Measurements from ENCODE around the gene MGRN1.

MGRN1 gene

DNA sequence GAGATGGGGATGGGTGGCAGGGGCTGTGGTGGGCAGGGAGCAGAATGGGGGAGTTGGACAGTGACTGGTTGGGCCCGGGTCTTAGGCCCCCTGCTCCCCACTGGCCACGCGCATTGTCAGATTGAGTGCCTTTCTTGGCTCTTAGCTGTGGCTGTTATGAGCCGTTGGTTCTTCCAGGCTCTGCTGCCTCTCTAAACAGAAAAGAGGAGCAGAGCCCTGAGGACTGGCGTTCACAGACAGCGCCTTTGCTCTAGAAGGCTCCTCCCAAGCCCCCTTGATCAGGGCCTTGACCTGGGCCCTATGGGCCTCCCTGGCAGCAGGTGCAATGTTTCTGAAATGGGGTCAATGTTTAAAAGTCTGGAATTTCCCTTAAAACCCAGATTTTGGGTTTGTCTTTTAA is 54.0 kb downstream of the MGRN1 start:
- DNase-seq (ENCODE audit: low read depth, low spot score), result no peak
- no peak overlapping the region for H3K4me3 ChIP-seq (ENCODE audit: low read depth, low read length)
- in situ Hi-C loops (cut with HindIII; ENCODE audit: low sequenced_read_pairs), result no loop called here
- TF ChIP-seq, protein P1, sequence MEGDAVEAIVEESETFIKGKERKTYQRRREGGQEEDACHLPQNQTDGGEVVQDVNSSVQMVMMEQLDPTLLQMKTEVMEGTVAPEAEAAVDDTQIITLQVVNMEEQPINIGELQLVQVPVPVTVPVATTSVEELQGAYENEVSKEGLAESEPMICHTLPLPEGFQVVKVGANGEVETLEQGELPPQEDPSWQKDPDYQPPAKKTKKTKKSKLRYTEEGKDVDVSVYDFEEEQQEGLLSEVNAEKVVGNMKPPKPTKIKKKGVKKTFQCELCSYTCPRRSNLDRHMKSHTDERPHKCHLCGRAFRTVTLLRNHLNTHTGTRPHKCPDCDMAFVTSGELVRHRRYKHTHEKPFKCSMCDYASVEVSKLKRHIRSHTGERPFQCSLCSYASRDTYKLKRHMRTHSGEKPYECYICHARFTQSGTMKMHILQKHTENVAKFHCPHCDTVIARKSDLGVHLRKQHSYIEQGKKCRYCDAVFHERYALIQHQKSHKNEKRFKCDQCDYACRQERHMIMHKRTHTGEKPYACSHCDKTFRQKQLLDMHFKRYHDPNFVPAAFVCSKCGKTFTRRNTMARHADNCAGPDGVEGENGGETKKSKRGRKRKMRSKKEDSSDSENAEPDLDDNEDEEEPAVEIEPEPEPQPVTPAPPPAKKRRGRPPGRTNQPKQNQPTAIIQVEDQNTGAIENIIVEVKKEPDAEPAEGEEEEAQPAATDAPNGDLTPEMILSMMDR (IDR thresholded peaks at IDR 0.05; ENCODE audit: low read depth, low read length), result no peak

DNA sequence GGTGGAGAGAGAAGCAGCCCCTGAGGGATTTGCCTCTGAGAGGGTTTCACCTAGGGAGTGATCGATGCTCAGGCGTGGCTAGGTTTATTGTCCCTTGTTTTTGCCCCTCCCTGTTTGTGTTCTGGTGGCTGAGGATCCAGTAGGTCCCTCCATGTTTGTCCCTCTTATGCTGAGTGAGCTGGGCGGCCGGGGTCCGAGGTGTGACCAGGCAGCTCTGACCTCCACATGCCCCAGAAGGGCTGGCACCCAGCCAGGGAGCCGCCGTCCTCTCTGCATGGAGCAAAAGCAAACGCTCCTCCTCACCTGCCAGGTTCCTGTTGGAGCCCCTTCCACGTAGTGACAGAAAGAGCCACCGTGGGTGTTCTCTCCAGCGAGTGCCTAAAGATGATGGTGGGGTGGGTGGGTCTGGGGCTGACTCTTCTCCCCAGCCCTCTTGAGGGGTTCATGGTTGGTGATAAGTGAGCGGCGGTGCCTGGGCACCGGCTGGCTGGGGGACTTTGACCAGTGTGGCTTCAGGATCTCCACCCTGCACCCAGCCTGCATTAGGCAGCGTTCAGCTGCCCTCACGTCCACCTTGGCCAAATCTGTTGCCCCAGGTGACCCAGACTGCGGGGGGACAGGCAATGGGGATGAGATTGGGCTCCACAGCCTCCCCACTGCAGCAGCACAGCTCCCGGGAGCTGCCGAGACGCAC is 54.7 kb downstream of the MGRN1 start:
- in situ Hi-C loops (cut with HindIII; ENCODE audit: low sequenced_read_pairs), result no loop called here
- TF ChIP-seq, protein P1 (IDR thresholded peaks at IDR 0.05; ENCODE audit: low read depth, low read length), result no peak
- no peak overlapping the region for H3K4me3 ChIP-seq (ENCODE audit: low read depth, low read length)
- DNase-seq (ENCODE audit: low read depth, low spot score), result no peak

DNA sequence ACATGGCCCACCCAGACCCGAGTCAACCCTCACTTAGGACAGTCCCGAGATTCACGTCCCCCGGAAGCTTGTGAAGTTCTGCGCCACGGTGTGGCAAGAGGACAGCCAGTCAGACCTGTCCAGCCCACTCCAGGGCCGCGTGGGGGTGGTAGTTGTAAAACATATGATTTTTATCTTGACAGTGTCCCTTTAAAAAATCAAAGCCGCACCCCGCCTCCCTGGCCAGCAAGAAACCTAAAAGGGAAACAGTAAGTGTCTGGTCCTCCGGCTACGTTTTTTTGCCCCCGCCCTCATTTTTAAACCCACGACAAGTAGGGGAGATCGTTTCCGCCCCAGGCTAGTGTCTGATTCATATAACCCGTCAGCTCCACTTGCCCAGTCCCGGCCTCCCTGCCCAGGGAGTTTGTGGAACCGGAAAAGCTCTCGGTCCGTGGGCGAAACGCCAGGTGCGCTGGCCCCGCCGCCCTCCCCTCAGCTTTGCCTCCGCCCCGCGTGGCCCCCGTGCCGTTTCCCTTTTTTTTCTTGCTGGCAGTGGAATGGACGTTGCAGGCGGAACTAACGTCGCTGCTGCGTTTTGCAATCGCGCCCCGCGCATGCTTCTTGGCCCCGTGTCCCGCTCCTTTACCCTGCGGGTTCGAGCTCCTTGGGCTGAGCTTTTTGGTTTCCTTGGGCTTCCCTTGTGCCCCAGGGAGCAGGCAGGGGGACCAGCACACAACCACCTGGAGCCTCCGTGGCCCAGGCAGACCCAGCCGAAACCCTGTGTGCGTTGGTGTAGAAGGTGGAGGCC is 55.4 kb downstream of the MGRN1 start:
- in situ Hi-C loops (cut with HindIII; ENCODE audit: low sequenced_read_pairs), result no loop called here
- no peak for DNase-seq (ENCODE audit: low read depth, low spot score)
- H3K4me3 ChIP-seq (ENCODE audit: low read depth, low read length), result no peak overlapping the region
- TF ChIP-seq, protein P1 (IDR thresholded peaks at IDR 0.05; ENCODE audit: low read depth, low read length), result no peak

DNA sequence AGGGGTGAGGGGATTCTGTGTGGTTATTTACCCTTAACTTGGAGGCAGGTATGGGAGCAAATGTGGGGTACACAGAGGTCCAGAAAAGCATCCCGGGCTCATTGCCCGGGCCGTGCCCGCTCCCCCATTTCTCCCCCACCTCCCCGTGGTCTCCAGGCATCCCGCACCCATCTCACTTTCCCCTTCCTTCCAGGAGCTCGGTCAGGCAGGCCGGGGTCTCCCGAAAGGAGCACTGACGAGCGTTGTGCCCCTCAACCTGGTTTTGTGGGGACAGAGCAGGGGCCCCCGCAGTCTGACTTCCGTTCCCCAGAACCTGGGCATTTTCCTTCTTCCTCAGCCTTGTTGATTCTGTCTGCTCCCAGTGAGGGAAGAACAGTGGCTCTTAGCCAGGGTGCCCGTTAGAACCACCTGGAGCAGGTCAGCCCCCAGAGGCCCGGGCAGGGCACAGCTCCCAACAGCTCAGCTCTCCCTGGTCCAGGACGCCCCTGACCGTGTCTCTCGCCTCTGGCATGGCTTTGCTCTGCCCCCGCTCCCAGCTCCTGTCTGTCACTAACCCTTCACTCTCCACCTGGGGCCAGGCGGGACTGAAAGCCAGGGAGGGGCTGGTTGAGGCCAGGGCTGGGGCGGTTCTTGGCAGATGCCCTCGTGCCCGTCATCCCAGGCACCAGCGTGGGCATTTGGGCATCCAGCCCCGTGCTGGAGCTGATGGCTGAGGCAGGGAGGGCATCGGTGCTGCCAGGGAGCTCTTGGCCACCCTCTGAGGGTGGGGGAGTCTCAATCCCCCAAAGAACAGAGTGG is 56.2 kb downstream of the MGRN1 start:
- TF ChIP-seq, protein P1 (IDR thresholded peaks at IDR 0.05; ENCODE audit: low read depth, low read length), result no peak
- DNase-seq (ENCODE audit: low read depth, low spot score), result no peak
- no peak overlapping the region for H3K4me3 ChIP-seq (ENCODE audit: low read depth, low read length)
- in situ Hi-C loops (cut with HindIII; ENCODE audit: low sequenced_read_pairs), result no loop called here

DNA sequence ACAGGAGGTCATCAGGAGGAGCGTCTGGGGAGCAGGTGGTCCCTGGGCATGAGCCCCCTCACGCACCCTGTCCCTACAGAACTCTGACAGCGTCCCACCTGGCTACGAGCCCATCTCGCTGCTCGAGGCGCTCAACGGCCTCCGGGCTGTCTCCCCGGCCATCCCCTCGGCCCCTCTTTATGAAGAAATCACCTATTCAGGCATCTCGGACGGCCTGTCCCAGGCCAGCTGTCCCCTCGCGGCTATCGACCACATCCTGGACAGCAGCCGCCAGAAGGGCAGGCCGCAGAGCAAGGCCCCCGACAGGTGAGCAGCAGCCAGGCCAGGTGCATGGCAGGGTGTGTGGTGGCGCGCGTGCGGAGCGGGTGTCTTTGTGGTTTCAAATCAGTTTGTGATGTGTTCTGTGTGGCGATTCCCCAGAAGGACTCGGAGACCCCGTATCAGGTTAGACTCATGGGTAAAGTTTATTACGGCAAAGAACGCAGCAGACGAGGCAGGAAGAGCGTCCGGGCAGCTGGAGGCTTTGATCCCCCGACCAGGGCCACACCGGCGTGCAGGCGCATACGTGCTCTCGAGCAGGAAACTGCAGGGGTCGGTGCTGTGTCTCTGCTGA is 57.0 kb downstream of the MGRN1 start:
- TF ChIP-seq, protein P1 (IDR thresholded peaks at IDR 0.05; ENCODE audit: low read depth, low read length), result no peak
- DNase-seq (ENCODE audit: low read depth, low spot score), result no peak
- no peak overlapping the region for H3K4me3 ChIP-seq (ENCODE audit: low read depth, low read length)
- in situ Hi-C loops (cut with HindIII; ENCODE audit: low sequenced_read_pairs), result no loop called here

DNA sequence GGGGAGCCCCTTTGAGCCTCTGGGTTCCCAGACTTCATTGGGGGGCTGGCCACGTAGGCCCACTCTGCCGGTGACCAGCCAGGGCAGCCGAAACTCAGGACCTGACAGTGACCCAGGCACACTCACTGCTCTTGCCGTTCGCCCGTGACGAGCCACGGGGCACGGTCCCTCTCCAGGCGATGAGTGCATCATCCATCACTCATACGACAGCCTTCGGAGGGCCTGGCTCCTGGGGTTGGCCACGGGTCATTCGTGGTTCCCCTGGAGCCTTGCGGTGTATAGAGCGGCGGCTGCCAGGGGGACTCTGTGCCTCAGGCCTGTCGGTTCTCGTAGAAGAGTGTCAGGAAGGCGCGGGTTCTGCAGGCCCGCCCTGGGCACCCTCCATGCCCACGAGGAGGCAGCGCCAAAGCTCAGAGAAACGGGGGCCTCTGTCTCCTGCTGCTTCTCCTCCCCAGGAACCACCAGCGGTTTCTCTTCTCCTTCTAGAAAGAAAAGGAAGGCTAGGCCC is 57.5 kb downstream of the MGRN1 start:
- no peak overlapping the region for H3K4me3 ChIP-seq (ENCODE audit: low read depth, low read length)

More for the DNA sequence above, 57.5 kb downstream of the MGRN1 start:
- TF ChIP-seq, protein P1 (IDR thresholded peaks at IDR 0.05; ENCODE audit: low read depth, low read length), result no peak
- in situ Hi-C loops (cut with HindIII; ENCODE audit: low sequenced_read_pairs), result no loop called here
- DNase-seq (ENCODE audit: low read depth, low spot score), result no peak

Measured in astrocyte of the spinal cord (primary cell).